ENCODE results near the gene SCART1. TPM values are rescaled to one million over a fixed set of nuclear protein-coding genes. Genes with fewer than 3 reads are reported as not detected.
"Not testable (repeated sequence)": the region's sequence is repeated elsewhere in the genome, so short reads cannot be mapped to it uniquely, and the experiment has no call there.

SCART1 gene
- total and polyA plus RNA-seq, 10 of the 15 experiments (the other 5 are each of a cell fraction or from before 2014, with no cell fraction given): 0.05 to 22.0 (median 0.58) TPM

GRCh38 chr10:133488354-133488753 lies 34.6 kb downstream of the SCART1 start (continued):
- TF ChIP-seq MAX (IDR thresholded peaks at IDR 0.05; ENCODE audit: low read depth, low read length): no peak
- no peak for TF ChIP-seq CBX3 (IDR thresholded peaks at IDR 0.05; ENCODE audit: borderline replicate concordance, low read depth)
- no peak for TF ChIP-seq CHD4 (IDR thresholded peaks at IDR 0.05)
- TF ChIP-seq RCOR1 (conservative IDR thresholded peaks at IDR 0.05; ENCODE audit: low read depth, low read length): no peak
- TF ChIP-seq IRF4 (IDR thresholded peaks at IDR 0.05; ENCODE audit: low read depth, low read length): no peak

GRCh38 chr10:133489816-133490588 lies 36.3 kb downstream of the SCART1 start:
- 2% methylated on average over 2 of the region's 2 CpGs for WGBS (ENCODE audit: insufficient coverage, insufficient replicate concordance, low lambda C conversion rate, missing lambda C conversion rate)
- ChIA-PET POLR2A (no interaction called here), SMC1A (ENCODE audit: uncharacterized antibody, unreplicated experiment) (interaction anchor here (1.1 kb wide), 1 partner anchor 160 kb away, joined by 3 read pairs; no protein-coding TSS in a partner anchor), RAD21 (ENCODE audit: unreplicated experiment) (interaction anchor here (1.3 kb wide), 1 partner anchor 161 kb away, joined by 5 read pairs; no protein-coding TSS in a partner anchor), CTCF (interaction anchor here (1.2 to 2.4 kb wide), 3 partner anchors 8 to 52 kb away, joined by 3 to 7 read pairs (median 5); no protein-coding TSS in a partner anchor)
- Histone ChIP-seq H3K27ac (ENCODE audit: control insufficient read depth, insufficient read depth) (peak overlapping the region; percentile 69), H3K9ac (ENCODE audit: control insufficient read depth, insufficient read depth, low read length) (no peak overlapping the region; the same call in 1 of the 2 replicates), H2AFZ (ENCODE audit: control insufficient read depth, low read depth, low read length) (peak overlapping the region; percentile 47; the same call in 1 of the 2 replicates), H4K20me1 (ENCODE audit: control insufficient read depth, insufficient read depth) (no peaks in the 10 kb centered on the region), H3K4me3 (no peak overlapping the region), H3K4me1 (ENCODE audit: control insufficient read depth, insufficient read depth, low read length) (peaks cover 14% of the 10 kb centered on the region), H3K36me3 (ENCODE audit: control insufficient read depth in 2 of 2, insufficient read depth in 2 of 2, low read length in 1 of 2) (no peaks in the 10 kb centered on the region), H3K27me3 (replicated peaks in 1 of 2; ENCODE audit: control insufficient read depth in 2 of 2, insufficient read depth in 2 of 2, low read length in 1 of 2) (no peaks in the 10 kb centered on the region), H3K79me2 (ENCODE audit: control insufficient read depth, insufficient read depth, low read length) (no peaks in the 10 kb centered on the region), H3K9me3 (replicated peaks; ENCODE audit: control insufficient read depth, insufficient read depth, low read length) (peaks cover 30% of the 10 kb centered on the region), H3K4me2 (ENCODE audit: control insufficient read depth, insufficient read depth) (peak overlapping the region; percentile 68)
- ATAC-seq (peak; percentile 59), FAIRE-seq (no peak), DNase-seq (ENCODE audit: low read depth, low spot score) (peak; percentile 75)
- in situ Hi-C loops (cut with MboI): no loop called here
- TF ChIP-seq RUNX3 (IDR thresholded peaks at IDR 0.05; ENCODE audit: low read length): peak; percentile 58
- TF ChIP-seq RELA (IDR thresholded peaks at IDR 0.05; ENCODE audit: borderline replicate concordance, partially characterized antibody): no peak
- 0 out of 2 replicates have a peak, but pooled peaks have one; percentile 50 for TF ChIP-seq YY1 (IDR thresholded peaks at IDR 0.05; ENCODE audit: low read depth, low read length)
- peak; percentile 40; the same call in 1 of the 2 replicates for TF ChIP-seq PAX5 (IDR thresholded peaks at IDR 0.05; ENCODE audit: borderline replicate concordance, low read depth, low read length)
- no peak for TF ChIP-seq YBX1 (IDR thresholded peaks at IDR 0.05)
- TF ChIP-seq MEF2B (IDR thresholded peaks at IDR 0.05; ENCODE audit: partially characterized antibody, poor library complexity, severe bottlenecking): peak; percentile 88
- TF ChIP-seq RBBP5 (conservative IDR thresholded peaks at IDR 0.05): no peak
- intact Hi-C loops (cut with micrococcal nuclease; ENCODE audit: unreplicated experiment): no loop called here
- BruUV-seq (replicated peaks): no TSS peak

- CTCF ChIA-PET: interaction anchor here (1.9 kb wide), 1 partner anchor 55 kb away, joined by 5 read pairs; no protein-coding TSS in a partner anchor
- ATAC-seq; SMC1A ChIA-PET (ENCODE audit: uncharacterized antibody, unreplicated experiment); H3K9ac ChIP-seq (ENCODE audit: control insufficient read depth, insufficient read depth, low read length); DNase-seq (ENCODE audit: low read depth, low spot score); H3K27me3 ChIP-seq (replicated peaks in 1 of 2; ENCODE audit: control insufficient read depth in 2 of 2, insufficient read depth in 2 of 2, low read length in 1 of 2); H3K4me2 ChIP-seq (ENCODE audit: control insufficient read depth, insufficient read depth); BruUV-seq (replicated peaks); RAD21 ChIA-PET (ENCODE audit: unreplicated experiment); FAIRE-seq; H4K20me1 ChIP-seq (ENCODE audit: control insufficient read depth, insufficient read depth); H3K4me3 ChIP-seq; H3K79me2 ChIP-seq (ENCODE audit: control insufficient read depth, insufficient read depth, low read length); in situ Hi-C loops (cut with MboI); H3K36me3 ChIP-seq (ENCODE audit: control insufficient read depth in 2 of 2, insufficient read depth in 2 of 2, low read length in 1 of 2); intact Hi-C loops (cut with micrococcal nuclease; ENCODE audit: unreplicated experiment); POLR2A ChIA-PET; H3K27ac ChIP-seq (ENCODE audit: control insufficient read depth, insufficient read depth); H2AFZ ChIP-seq (ENCODE audit: control insufficient read depth, low read depth, low read length): not testable (repeated sequence)
- peaks cover 14% of the 10 kb centered on the region for H3K4me1 ChIP-seq (ENCODE audit: control insufficient read depth, insufficient read depth, low read length)
- 1% methylated on average over 4 of the region's 4 CpGs for WGBS (ENCODE audit: insufficient coverage, insufficient replicate concordance, low lambda C conversion rate, missing lambda C conversion rate)
- H3K9me3 ChIP-seq (replicated peaks; ENCODE audit: control insufficient read depth, insufficient read depth, low read length): peaks cover 25% of the 10 kb centered on the region
Observed at GRCh38 chr10:133493562-133493961, 39.8 kb downstream of the SCART1 start.
